Left forelimb (tissue), 1 donor: Measurements from ENCODE around the gene OCSTAMP.

Source experiments
- DNase-seq: peaks from one replicate; pipeline ENCODE4 v3.0.0-alpha.2; 2018; ENCODE audit warnings: low spot score

OCSTAMP gene

GRCh38 chr20:46550461-46550860 lies at the start of gene OCSTAMP:
TSS of gene OCSTAMP (minus strand) at chr20:46550654. CDS start at chr20:46550560, 94 bp downstream.
- DNase-seq: no peak

GRCh38 chr20:46599227-46599987 lies 49.0 kb upstream of the OCSTAMP start:
- no peak for DNase-seq

DNA sequence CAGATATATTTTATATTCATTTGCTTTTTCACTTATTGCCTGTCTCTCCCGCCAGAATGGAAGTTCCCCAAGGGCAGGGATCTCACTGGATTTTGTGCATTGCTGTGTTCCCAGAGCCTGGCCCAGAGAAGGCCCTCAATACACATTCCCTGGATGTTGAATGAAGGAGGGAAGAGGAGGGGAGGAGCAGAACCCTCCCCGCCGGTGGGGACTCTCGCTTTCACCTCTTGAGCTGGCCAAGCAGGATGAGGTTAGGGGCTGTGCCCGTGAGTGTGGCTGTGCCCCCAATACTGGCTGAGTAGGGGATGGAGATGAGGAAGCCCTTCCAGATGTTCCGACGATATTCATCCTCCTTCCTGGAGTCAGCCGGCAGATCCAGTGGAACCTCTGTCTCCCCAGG lies 45.5 kb upstream of the OCSTAMP start:
- no peak for DNase-seq

DNA sequence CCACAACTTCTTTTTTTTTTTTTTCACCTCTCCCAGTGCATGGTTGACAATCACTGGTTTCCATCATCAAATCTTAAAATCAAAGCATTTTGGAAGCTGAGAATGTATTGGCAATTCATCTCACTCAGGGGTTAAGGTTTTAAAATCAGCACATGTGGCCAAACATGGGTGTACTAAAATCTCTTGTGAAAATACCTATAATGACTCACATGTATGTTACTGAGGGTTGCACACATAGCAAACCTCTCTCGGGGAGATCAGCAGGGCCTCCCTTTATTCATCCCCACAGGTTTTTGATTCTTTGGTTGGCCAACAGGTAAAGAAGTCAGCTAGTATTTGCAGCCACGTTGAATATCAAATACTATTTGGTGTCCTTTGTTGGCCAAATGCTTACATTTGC lies 44.3 kb upstream of the OCSTAMP start:
- no peak for DNase-seq

GRCh38 chr20:46592580-46593362 lies 42.3 kb upstream of the OCSTAMP start:
- no peak for DNase-seq

- no peak for DNase-seq
Observed at GRCh38 chr20:46590443-46590842, 40.0 kb upstream of the OCSTAMP start.

DNA sequence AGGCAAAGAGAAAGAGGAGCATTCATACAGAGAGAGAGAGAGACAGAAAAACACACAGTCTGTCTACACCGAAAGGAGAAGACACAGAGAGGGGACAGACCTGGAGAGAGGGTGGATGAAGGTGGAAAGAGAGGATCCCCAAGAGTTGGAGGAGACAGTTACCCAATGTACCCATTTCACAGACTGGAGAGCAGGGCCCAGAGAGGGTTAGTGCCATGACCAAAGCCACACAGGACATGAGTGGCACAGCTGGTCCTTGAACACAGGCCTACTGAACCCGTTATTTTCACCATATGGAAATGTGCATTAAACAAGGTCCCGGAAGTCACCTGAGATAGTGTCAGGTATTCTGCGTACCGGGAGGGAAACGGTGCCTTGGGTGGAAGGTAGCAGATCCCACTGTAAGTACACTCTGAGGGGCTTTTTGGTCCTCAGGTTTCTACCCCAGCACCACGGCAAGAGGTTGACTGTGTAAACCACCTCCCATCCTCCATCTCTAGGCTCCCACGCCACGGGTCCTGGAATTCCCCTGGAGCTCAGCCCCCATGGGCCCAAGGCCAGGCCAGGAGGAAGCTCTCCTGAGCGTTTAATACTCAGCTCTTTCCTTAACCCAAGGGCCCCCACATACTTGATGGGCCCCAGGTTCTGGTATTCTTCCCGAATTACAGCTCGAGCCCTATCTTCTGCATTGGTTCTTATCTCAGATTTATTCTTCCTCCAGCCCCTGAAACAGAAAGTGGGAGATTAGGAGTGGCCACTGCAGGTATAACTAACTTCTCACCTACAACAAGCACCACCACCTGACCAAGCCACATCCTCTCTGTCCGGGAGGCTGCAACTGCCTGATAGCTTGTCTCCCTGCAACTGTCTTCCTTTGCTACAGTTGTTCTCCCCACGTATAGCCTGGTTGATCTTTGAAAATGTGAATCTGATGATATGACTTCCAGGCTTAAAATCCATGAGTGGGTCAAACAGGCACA lies 38.4 kb upstream of the OCSTAMP start:
- DNase-seq: no peak

DNA sequence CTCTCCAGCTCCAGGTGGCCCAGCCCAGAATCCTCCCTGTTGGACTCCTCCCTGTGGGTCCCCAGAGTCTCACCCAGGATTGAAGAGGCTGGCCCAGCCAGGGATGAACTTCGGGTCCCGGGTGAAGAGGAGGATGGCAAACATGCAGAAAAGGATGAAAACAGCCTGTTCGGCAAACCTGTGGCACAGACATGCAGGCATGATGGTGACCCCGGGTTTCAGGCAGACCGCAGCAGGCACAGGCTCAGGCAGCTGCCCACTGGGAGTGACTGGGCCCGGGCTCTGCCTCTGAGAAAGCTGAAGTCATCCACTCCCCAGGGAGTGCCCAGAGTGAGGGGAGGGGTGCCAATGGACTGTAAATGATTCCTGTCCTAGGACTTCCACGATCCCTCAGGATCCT lies 37.5 kb upstream of the OCSTAMP start:
- no peak for DNase-seq

- DNase-seq: no peak
Observed at GRCh38 chr20:46586724-46587123, 36.3 kb upstream of the OCSTAMP start.

DNA sequence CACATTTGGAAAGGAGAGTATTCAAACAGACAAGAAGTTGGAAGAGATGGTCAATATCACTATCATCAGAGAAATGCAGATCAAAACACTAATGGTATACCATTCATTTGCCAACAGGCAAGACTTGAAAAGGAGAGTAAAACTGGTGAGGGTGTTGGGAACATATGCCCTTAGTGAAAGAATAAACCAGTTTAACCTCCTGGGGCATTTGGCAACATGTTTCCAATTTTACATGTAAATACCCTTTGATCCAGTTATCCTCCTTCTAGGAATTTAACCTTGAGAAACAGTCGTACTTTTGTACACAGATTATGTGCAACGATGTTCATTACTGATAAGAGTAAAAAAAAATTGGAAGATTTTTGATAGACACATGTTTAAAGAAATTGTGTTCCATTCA lies 34.1 kb upstream of the OCSTAMP start:
- DNase-seq: no peak

DNA sequence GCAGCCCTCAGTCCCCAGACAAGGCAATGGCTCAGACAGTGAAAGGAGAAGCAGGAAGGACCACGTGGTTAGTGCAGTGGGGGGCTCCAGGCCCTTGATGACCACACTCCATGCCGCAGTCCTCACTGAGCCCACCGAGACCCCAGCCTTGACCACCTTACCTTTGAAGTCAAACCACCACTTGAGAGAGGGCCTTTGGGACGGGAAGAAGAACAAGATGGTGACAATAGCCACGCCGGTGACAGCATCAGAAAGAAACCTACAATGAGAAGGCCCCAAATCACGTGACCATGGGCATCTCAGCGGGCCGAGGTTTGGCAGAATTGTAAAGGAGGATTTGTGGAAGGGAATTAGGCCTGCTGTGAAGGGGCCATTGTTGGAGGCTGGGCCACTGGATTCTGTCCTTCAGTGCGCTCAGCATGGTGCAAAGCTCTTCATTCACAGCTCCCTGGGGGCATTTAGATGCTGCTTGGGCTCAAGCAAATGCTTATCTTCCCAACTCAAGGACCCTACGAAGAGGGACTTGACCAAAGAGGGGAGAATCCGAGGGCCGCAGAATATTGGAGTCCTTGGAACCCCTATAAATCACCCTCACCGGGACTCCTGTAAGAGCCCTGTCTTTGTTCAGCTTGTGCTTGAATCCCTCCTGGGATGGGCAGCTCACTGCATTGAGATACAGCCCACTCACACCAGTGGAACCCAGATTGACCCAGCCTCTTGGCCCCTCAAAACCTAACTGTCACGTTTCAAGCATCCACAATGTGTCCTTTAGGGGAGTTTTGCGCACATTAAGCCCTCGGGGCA lies 33.2 kb upstream of the OCSTAMP start:
- no peak for DNase-seq

DNA sequence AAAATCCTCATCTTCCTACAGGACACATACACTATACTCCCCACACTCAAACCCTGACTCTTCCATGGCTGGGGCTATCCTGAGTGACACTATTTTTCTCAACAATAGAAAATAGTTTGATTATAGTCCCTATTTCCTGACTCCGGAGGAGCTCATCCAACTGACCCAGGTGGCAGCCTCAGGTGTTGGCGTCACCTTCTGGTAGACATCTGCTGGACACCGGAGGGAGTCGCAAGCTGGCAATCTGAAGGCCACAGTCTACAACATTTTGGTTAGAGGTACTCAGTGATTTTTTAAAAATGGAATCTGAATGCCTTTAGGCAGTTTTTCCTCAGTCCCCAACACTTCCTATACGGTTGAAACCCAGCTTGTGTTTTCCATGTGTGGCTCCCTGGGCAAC lies 32.2 kb upstream of the OCSTAMP start:
- DNase-seq: no peak

DNA sequence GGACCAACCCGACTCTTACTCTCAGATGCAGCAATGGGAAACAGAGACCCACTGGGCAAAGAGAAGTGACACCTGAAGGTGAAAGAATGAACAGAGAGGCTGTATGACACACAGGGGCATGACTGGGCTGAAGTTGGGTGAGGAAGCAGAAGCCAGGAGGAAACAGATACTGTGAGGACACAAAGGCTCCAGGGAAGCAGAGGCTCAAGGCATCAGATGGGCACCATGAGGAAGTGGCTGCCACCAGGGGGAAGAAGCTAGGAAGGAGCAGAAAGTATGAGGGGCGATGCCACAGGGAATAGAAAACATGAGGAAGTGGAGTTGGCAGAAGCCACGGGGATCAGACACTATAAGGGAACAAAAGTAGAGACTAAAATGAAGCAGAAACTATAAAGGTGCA lies 30.9 kb upstream of the OCSTAMP start:
- no peak for DNase-seq

DNA sequence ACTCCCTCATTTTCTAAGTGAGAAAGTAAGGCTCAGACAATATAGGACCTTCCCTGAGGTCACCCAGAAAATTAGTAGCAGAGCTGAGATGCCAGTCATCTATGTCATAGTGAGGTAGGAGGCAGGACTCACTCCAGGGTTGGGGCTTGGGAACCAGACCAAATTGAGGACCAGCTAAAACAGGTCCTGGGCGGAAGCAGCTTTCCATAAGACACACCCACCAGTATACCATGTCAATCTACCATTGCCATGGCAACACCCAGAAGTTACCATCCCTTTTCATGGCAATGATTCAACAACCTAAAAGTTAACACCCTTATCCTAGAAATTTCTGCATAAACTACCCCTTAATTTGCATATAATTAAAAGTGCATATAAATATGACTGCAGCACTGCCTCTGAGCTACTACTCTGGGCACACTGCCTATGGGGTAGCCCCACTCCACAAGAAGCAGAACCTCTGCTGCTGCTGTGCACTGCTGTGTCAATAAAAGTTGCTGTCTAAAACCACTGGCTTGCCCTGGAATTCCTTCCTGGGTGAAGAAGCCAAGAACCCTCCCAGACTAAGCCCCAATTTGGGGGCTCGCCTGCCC lies 30.3 kb upstream of the OCSTAMP start:
- DNase-seq: no peak

DNA sequence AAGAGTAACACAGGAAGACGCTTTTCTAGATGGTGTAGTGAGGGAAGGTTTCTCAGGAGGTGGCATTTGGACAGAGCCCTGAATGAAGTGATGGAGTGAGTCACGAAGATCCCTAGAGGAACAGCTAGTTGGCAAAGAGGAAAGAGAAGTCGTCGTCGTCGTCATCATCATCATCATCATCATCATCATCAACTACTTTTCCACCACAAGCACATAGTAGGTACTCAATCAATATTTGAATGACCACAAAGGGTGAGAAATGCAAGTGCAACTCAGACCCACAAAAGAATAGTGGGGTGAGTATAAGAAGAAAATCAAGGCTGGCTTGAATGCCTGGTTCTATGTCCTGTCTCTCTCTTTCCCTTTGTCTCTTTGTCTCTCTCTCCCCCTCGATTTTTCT lies 28.3 kb upstream of the OCSTAMP start:
- DNase-seq: no peak

DNA sequence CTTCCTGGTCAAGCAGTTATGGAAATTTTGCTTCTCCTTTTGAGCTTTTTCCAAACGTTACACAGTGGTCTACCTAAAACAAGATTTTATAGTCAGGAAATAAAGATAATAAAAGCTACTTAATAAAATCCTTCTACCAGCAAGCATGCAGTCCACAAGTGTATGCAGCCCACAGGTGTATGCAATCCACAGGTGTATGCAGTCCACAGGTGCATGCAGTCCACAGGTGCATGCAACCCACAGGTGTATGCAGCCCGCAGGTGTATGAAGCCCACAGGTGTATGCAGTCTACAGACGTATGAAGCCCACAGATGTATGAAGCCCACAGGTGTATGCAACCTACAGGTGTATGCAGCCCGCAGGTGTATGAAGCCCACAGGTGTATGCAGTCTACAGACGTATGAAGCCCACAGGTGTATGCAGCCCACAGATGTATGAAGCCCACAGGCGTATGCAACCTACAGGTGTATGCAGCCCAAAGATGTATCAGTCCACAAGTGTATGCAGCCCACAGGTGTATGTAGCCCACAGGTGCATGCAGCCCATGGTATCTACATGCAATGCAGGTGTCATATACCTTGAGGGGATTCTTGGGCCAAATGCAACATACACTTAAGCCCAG lies 26.4 kb upstream of the OCSTAMP start:
- no peak for DNase-seq

DNA sequence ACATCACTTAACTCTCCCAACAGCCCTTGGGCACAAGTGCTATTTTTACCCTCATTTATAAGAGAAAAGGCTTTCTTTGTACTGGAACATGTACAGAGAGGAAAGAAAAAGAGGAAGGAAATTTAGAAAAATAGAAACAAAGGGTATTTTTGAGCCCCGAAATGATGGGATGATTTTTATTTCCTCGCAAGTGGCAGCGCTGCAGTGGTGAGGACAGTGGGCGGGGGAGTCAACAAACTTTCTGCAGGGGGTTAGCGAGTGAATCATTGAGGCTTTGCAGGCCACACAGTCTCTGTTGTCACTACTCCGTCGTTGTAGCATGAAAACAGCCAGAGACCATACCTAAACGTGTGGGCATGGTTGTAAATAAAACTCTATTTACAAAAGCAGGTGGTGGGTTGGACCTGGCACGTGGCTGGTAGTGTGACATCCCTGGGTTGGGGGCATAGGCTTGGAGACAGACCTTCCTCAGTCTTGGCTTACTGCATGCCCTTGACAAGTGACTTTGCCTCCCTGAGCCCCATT lies 25.5 kb upstream of the OCSTAMP start:
- no peak for DNase-seq

DNA sequence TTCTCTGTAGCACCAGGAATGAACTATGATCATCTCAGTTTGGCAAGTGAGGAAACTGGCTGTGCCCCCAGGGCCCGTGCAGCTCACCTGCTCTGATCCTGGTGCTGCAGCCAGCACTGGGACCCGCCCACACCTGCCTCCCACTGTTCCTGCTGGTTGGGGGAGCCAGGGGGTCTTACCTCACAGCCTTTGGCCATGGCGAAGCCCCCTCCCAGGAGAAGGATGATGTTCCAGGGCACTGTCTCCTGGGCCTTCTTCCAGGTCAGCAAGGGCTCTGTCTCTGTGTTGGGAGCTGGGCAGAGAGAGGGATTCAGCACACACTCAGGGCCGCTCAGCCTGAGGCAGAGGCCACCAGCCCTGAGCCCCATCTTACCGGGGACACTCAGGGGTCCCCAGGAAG lies 24.9 kb upstream of the OCSTAMP start:
- no peak for DNase-seq

DNA sequence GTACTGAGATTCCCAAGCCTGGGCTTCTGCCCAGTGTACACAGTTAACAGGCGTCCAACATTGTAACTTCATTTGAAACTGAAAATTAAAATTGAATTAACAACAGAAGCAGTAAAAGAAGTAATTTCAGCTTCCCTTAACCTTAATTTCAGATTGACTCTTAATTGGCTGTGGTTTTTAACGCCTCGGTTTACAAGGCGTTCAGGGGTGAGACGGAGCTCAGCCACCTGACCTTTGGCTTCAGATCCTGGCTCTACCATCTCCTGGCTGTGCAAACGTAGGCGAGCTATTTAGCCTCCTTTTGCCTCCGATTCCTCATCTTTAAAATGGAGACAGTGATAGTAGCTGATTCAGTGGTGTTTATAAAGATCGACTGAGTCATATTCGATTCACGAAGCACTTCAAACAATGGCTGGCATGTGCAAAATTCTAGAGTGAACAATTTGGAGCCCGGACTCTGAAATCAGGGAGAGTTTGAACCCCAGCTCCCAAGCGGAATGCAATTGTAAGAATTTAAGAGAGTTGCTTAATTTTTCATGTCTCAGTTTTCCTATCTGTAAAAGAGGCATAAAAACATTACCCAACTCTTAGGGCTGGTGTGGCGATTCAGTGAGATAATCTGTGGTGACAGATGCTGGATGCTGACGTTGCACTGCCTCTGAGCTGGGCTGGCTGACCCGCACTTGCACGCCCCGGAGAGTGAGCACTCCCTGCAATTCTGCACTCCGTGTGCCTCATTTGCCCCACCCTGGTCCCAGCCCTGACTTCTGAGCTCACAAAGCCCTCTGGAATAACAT lies 23.5 kb upstream of the OCSTAMP start:
- no peak for DNase-seq

DNA sequence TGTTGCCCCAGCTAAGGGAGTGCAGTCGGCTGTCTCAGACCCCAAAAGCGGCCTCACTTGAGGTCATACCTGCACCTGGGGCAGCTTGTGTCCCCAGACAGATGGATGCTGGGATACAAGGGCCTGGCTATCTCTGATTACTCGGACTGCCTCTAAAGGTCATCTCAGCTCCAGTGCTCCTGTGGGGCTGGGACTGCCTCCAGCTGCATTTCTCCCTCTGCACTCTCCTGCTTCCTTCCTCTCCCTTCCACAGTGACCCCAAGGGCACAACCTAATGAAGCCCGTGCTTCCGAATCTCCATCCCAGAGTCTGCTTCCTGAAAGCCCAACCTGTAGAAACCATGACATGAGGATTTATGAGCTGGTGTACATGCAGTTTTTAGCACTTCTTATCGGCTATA lies 22.8 kb upstream of the OCSTAMP start:
- DNase-seq: no peak
